ENCODE data around the gene CDH22.

DNA sequence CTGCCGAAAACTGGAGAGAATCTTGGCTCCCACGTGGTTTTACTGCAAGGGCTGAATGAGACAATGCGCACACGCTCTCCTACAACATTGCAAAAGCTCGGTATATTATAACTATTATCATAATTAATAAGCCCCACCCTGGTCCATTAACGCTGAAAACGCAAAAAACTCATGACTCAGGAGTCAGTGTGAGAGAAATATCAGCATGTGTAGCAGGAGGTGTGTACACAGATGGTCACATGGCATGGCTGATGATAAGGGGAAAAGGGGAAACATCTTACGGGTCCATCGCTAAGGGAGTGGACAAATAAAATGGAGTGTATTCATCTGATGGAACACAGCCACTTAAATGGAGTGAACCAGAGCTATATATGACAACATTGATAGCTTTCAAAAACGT, 29.2 kb downstream of the CDH22 start:
- TF ChIP-seq TARDBP (IDR thresholded peaks at IDR 0.05) (no peak), BHLHE40 (IDR thresholded peaks at IDR 0.05; ENCODE audit: borderline replicate concordance) (no peak), HDGF (IDR thresholded peaks at IDR 0.05; ENCODE audit: borderline replicate concordance) (no peak), FOXK2 (IDR thresholded peaks at IDR 0.05) (no peak), SP1 (IDR thresholded peaks at IDR 0.05) (no peak), ELF4 (IDR thresholded peaks at IDR 0.05) (no peak)
